Stimulated activated CD8-positive, alpha-beta memory T cell treated with anti-CD3 and anti-CD28 coated beads, Interleukin-12 subunit alpha, Interleukin-12 subunit beta, amount 100 ng/mL, for 24 hours (primary cell): ENCODE measurements around the gene NDRG2.

Source experiments
- DNase-seq: peaks from one replicate; pipeline ENCODE4 v3.0.0-alpha.2; 2020; ENCODE audit errors: extremely low read depth

NDRG2 gene

DNA sequence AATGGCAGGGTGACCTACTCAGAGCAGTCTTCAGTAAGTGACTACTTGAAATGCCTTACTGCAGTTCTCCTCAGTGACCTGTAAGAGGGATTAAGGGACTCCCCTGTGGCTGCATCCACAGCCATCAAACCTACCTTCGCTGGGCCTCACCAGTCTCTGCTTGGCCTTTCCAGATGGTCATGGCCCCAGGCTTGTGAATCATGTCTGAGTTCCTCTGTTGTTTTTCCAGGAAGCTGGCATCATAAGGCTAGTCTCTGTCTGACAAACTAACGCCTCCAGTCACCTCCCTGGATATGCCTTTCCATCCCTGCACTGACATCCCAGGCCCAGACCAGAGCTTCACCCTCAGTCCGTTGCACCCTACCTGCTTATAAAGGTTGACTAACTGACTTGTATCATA, 55.5 kb downstream of the NDRG2 start:
- no peak for DNase-seq
